Spleen (tissue), 7 donors: ENCODE data around the gene ELP2.

Experiments
- CTCF ChIP-seq, 11 experiments: fragments of 200-600 bp in 7 of 11; fragments of 450-650 bp in 4 of 11; sonication (generic) in 4 of 11; IDR thresholded peaks in 8 of 11; conservative IDR thresholded peaks in 3 of 11; 1 replicate in 7 of 11; 2 replicates in 4 of 11; pipeline versions ENCODE4 v1.4.0 to v1.8.0; 2016 to 2021; ENCODE audit warnings: antibody characterized with exemption in 11 of 11, inconsistent platforms in 4 of 11, mild to moderate bottlenecking in 1 of 11
- POLR2A ChIP-seq, 3 donors: fragments of 450-650 bp; IDR thresholded peaks; one replicate each; pipeline ENCODE4 v1.5.1; 2017; ENCODE audit warnings: antibody characterized with exemption in 3 of 3, mild to moderate bottlenecking in 1 of 3
- POLR2AphosphoS5 ChIP-seq, 3 donors: sonication (generic); formaldehyde crosslinking; IDR thresholded peaks; one replicate each; pipeline ENCODE4 v1.5.1; 2017; ENCODE audit warnings: antibody characterized with exemption in 3 of 3
- donor health status: DM: no; HTN: no; CAD: no; lungs with moderate emphysema.
- donor health status: DM: no; HTN: no; CAD: no.
- donor health status: DM: no; HTN: no; CAD: no.

- TF ChIP-seq CTCF (IDR thresholded peaks at IDR 0.05 in 8 of 11, conservative IDR thresholded peaks at IDR 0.05 in 3 of 11) (no peak), POLR2AphosphoS5 (IDR thresholded peaks at IDR 0.05) (no peak), POLR2A (IDR thresholded peaks at IDR 0.05) (no peak)
Measured at GRCh38 chr18:36181441-36181840, 51.7 kb downstream of the ELP2 start.
